ENCODE results near the gene STK32B.

STK32B gene

DNA sequence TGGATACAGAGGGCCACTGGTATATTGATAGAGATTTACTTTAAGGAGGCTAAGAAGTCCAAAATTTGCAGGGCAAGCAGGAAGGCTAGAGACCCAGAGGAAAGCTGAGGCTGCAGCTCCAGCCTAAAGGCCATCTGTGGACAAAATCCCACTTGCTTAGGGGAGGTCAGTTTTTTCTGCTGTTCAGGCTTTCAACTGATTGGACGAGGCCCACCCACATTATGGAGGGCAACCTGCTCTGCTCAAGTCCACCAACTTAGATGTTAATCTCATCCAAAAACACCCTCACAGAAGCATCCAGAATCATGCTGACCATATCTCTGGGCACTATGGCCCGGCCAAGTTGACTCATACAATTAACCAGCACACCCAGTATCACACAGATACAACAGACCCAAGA is 480.8 kb downstream of the STK32B start:
- no peak for DNase-seq (ENCODE audit: low spot score)

DNA sequence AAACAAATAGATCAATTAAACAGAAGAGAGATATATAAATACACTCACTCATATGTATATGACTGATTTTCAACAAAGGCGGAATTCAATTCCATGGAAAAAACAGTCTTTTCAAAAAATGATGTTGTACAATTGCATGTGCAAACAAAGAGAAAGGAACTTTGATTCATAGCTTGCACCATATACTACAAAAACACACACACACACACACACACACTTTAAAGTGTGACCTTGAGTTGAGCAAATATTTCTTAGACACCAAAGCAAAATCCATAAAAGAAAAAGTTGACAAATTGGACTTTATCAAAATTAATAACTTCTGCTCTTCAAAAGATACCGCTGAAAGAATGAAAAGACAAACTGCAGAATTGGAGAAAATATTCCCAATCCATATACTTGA is 488.3 kb downstream of the STK32B start:
- no peak for DNase-seq (ENCODE audit: low spot score)

DNA sequence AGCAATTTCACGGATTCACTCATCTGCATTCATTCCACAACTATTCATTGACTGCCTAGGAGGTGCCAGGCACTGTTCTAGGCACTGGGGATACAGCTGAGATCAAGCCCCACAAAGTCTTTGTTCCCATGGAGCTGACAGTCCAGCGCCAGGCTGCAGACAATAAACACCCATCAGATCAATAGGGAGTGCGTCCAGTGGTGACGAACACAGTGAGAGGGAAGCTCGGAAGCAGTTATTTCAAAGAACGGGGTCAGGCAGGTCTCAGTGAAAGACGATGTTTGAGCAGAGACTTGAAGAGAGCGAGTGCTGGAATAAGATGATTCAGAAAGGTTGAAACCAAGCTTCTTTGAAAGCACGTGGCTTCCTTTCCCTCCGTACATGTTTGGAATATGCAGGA is 489.9 kb downstream of the STK32B start:
- DNase-seq (ENCODE audit: low spot score): no peak

DNA sequence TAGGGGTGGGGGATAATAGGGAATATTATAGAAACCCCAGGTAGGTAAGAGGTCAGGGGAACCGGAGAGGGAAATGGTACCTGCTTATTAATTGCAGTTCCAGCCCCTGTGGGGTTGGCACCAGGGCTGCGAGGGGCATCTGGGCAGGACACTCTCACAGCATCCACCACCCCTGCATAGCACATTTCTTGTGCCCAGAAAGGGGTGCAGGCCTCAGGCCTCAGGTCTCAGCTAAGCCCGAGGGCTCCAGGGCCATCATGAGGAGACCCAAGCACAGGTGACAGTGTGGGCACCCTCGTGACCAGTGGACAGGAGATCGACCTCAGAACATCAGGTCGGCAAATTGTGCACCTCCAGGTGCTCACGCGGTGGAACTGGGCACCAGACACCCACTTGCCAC is 492.4 kb downstream of the STK32B start:
- no peak for DNase-seq (ENCODE audit: low spot score)

DNA sequence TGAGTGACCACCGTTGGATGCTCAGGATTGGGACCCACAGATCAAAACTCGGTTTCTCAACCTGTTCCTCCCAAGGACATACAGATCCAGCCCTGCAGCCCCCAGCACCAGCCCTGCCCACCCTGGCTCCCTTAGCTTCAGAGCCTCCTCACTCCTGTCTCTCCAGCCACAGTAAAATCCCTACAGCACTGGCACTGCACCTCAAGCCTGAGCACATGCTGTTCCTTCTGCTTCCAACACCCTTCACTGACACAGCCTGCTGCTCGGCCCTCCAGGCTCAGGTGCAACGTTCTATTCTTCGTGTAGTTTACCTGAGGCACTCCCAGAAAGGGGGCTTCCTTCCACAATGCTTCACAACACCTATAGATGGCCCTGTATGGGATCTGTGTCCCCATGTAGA is 493.5 kb downstream of the STK32B start:
- DNase-seq (ENCODE audit: low spot score): no peak

DNA sequence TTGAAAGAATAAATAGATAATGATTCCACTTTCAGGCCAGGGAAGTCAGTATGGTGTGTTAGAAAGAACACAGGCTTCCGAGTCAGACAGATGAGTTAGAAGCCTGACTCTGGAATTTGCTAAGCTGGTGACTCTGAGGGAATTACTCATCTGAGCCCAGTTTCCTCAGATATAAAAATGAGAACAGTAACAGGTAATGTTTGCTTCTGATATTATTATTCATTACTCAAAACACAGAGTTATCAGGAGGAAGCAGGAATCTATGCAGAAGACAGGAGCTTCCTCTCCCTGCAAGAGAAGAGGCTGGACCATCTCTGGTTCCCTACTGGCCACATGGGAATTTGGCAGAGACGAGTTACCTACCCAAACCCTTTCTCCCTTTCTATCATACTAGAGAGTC is 494.0 kb downstream of the STK32B start:
- DNase-seq (ENCODE audit: low spot score): no peak

DNA sequence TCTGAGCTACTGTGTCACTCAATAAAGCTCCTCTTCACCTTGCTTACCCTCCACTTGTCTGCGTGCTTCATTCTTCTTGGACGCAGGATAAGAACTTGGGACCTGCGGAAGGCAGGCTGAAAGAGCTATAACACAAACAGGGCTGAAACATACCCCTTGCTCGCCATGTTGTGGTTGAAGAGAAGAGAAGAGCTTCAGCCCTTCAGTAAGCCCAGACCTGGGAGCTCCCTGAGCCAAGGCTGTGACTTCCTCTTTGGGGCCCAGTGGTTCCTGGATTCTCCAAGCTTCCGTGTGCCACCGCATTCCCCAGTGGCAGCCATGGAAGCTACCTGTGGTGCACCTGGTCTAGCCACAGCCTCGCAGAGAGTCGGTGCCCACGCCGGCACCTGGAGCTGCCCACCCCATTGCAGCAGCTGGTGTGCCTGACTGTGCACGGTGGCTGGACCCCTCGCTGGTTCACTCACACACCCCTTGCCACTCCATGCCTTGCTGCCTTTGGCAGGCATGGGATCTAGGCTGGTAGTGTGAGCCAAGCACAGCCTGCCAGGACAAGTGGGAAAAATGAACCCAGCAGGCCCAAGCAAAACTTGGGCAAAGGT is 496.5 kb downstream of the STK32B start:
- no peak for DNase-seq (ENCODE audit: low spot score)

Data from NAMALWA (cell line).